WTC11 (cell line): ENCODE data around the gene KLK2.

ENCODE experiments used
- ERG ChIP-seq: fragments of 250-450 bp; sonication (Bioruptor Pico); IDR thresholded peaks from 2 replicates; pipeline ENCODE4 v1.8.0; 2021; ENCODE audit warnings: mild to moderate bottlenecking
- KAT7 ChIP-seq: sonication (generic); formaldehyde crosslinking; IDR thresholded peaks from 2 replicates; pipeline ENCODE4 v1.8.1; 2023; ENCODE audit warnings: missing genetic modification reagents, mild to moderate bottlenecking, borderline replicate concordance
- MAX ChIP-seq: sonication (generic); formaldehyde crosslinking; IDR thresholded peaks from 2 replicates; pipeline ENCODE4 v1.8.0; 2022; ENCODE audit warnings: mild to moderate bottlenecking, missing genetic modification reagents
- ZNF138 ChIP-seq: sonication (generic); formaldehyde crosslinking; conservative IDR thresholded peaks from 2 replicates; pipeline ENCODE4 v1.8.1; 2022; ENCODE audit warnings: mild to moderate bottlenecking, moderate library complexity, missing genetic modification reagents
- TF ChIP-seq, protein P1 (sequence below): sonication (generic); formaldehyde crosslinking; IDR thresholded peaks from 2 replicates; pipeline ENCODE4 v1.8.0; 2023; ENCODE audit warnings: mild to moderate bottlenecking, missing genetic modification reagents
- TF ChIP-seq, protein P2 (sequence below): sonication (generic); formaldehyde crosslinking; IDR thresholded peaks from 2 replicates; pipeline ENCODE4 v1.8.1; 2022; ENCODE audit warnings: low read depth, mild to moderate bottlenecking, moderate library complexity, missing genetic modification reagents, borderline replicate concordance

DNA sequence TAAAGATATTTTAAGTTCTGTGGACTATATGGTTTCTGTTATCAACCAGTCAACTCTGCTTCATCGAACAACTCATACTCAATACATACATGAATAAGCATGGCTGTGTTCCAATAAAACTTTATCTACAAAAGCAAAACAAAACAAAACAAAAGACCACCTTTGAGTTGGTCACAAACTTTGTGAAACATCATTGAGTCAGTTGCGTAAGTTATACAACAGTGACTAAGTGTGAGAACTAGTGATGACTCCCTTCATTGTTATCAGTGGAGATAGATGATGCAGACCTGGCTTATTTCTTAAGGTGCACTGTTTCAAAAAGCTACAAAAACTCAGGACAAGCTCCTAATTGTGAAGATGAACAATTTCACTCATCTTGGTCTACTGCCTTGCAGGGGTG is 52.5 kb downstream of the KLK2 start:
- TF ChIP-seq, protein P1, sequence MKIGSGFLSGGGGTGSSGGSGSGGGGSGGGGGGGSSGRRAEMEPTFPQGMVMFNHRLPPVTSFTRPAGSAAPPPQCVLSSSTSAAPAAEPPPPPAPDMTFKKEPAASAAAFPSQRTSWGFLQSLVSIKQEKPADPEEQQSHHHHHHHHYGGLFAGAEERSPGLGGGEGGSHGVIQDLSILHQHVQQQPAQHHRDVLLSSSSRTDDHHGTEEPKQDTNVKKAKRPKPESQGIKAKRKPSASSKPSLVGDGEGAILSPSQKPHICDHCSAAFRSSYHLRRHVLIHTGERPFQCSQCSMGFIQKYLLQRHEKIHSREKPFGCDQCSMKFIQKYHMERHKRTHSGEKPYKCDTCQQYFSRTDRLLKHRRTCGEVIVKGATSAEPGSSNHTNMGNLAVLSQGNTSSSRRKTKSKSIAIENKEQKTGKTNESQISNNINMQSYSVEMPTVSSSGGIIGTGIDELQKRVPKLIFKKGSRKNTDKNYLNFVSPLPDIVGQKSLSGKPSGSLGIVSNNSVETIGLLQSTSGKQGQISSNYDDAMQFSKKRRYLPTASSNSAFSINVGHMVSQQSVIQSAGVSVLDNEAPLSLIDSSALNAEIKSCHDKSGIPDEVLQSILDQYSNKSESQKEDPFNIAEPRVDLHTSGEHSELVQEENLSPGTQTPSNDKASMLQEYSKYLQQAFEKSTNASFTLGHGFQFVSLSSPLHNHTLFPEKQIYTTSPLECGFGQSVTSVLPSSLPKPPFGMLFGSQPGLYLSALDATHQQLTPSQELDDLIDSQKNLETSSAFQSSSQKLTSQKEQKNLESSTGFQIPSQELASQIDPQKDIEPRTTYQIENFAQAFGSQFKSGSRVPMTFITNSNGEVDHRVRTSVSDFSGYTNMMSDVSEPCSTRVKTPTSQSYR (CRISPR knock-in tag): no peak
- no peak for TF ChIP-seq KAT7 (CRISPR knock-in tag)
- no peak for TF ChIP-seq ERG (CRISPR knock-in tag)
- TF ChIP-seq, protein P2, sequence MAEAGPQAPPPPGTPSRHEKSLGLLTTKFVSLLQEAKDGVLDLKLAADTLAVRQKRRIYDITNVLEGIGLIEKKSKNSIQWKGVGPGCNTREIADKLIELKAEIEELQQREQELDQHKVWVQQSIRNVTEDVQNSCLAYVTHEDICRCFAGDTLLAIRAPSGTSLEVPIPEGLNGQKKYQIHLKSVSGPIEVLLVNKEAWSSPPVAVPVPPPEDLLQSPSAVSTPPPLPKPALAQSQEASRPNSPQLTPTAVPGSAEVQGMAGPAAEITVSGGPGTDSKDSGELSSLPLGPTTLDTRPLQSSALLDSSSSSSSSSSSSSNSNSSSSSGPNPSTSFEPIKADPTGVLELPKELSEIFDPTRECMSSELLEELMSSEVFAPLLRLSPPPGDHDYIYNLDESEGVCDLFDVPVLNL (CRISPR knock-in tag): no peak
- no peak for TF ChIP-seq ZNF138 (CRISPR knock-in tag)
- no peak for TF ChIP-seq MAX
